CD4-positive, alpha-beta T cell treated with Interleukin-17A for 4 hours (primary cell): ENCODE data around the gene MAML1.
A peak's percentile ranks its signal among the peaks of the same experiment; 100 is the strongest.

Source experiments
- DNase-seq: peaks from one replicate; pipeline ENCODE4 v3.0.0-alpha.2; 2020; ENCODE audit warnings: mixed read lengths

Gene MAML1

DNA sequence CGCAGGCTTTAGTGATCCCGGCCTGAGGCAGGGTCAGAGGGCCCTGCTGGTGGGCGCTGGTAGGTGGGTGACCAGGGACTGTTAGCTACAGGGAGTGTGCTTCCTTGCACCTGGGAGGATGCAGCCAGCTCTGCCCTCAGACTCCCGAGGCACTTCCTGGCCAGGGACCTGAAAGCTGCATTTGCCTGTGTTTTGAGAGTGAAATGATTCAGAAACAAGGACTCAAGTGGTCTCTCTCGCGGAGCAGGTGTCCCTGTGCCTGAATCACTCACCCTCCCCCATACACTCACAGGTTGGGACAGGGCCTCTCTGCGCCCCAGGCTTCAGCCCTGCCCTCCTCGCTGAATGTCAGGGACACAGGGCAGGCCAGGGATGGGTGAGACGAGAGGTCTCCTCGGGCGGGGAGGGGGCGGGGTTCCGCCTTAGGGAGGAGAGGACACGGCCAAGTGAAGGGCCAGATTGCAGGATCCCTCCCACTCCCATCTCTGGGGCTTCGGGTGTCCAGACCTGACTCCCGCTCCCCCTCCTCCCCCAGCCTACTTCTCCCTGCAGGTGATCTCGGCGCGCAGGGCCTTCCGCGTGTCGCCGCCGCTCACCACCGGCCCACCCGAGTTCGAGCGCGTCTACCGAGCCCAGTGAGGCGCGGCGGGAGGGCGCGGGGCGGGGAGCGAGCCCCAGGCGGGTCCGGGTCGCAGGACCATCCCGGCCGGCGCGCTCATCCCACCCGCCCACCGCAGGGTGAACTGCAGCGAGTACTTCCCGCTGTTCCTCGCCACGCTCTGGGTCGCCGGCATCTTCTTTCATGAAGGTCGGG lies 62.6 kb downstream of the MAML1 start:
- DNase-seq = no peak

- DNase-seq = peak; percentile 84
Measured at GRCh38 chr5:179795863-179796833, 63.5 kb downstream of the MAML1 start.

GRCh38 chr5:179796877-179797608 lies 64.4 kb downstream of the MAML1 start:
- DNase-seq = no peak

DNA sequence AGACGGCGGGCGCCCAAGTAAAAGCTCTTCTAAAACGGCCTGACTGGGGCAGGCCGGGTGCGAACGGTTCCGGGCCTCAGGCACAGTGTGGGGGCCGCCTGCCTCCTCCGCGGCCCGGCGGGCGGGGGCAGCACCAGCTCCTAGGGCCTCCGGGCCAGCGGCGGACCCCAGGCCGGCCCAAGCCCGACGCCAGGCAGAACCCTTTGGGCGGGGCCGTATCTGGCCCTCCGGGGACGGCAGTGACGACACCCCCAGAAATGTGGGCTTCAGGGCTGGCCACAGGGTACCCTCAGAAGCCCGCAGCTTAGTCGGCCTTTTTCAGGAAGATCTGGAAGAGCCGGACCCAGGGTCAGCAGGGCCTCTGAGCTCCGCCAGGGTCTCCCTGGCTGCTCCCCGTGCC lies 65.1 kb downstream of the MAML1 start:
- no peak for DNase-seq

DNA sequence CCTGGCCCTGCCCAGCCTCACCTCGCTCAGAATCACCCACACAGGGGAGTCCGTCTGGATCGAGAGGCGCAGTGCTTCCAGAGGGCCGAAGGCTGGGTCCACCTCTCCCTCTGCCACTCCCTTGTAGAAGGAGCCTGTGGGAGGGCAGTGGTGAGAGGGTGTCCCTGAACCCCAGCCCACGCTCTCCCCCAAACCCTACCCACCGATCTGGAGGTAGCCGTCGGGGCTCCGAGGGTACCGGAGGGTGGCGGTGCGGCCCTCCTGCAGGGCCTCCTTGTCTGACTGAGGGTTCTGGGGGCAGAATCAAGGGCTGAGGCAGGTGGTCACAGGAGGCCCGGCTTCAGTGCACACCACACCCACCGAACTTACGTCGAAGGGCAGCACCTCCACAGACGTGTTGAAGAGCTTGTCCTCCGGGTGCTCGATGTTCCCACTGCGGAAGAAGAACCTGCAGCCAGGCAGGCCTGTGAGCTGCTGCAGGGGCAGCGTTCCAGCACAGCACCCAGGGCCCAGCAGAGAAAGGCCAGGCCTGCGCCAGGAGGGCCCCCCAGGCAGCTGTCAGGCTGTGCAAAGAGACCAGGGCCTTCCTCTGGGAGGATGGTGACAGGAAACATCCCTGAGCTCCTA lies 65.6 kb downstream of the MAML1 start:
- no peak for DNase-seq

GRCh38 chr5:179798771-179799643 lies 66.4 kb downstream of the MAML1 start:
- no peak for DNase-seq

- no peak for DNase-seq
Measured at GRCh38 chr5:179799644-179799973, 67.0 kb downstream of the MAML1 start.

GRCh38 chr5:179800071-179800695 lies 67.6 kb downstream of the MAML1 start:
- DNase-seq = no peak

DNA sequence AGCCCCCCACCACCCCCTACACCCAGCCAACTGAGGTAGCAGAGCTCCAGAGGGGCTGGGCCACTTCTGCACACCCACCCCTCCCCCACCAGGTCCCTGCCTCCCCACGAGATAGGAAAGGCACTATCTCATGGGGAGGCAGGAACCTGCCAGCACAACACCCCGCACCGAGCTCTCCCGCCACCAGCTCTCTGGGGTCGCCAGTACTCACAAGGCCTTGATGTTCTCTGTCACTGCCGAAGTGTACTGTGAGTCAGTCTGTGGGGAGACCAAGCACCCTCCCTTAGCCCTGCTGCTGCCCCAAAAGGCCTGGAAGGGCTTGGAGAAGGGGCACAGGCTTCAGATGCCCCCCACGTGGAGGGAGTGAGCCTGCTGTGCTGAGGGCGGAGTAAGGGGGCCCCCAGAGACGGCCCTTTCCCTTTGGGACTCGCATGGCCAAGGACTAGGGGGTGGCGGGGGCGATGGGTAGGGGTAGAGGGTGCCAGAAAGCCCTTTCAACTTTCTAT lies 68.1 kb downstream of the MAML1 start:
- DNase-seq = no peak

- peak; percentile 93 for DNase-seq
Measured at GRCh38 chr5:179801304-179802206, 68.9 kb downstream of the MAML1 start.

GRCh38 chr5:179802207-179802883 lies 69.7 kb downstream of the MAML1 start:
- DNase-seq = no peak

- DNase-seq = no peak
Measured at GRCh38 chr5:179802950-179803562, 70.4 kb downstream of the MAML1 start.

DNA sequence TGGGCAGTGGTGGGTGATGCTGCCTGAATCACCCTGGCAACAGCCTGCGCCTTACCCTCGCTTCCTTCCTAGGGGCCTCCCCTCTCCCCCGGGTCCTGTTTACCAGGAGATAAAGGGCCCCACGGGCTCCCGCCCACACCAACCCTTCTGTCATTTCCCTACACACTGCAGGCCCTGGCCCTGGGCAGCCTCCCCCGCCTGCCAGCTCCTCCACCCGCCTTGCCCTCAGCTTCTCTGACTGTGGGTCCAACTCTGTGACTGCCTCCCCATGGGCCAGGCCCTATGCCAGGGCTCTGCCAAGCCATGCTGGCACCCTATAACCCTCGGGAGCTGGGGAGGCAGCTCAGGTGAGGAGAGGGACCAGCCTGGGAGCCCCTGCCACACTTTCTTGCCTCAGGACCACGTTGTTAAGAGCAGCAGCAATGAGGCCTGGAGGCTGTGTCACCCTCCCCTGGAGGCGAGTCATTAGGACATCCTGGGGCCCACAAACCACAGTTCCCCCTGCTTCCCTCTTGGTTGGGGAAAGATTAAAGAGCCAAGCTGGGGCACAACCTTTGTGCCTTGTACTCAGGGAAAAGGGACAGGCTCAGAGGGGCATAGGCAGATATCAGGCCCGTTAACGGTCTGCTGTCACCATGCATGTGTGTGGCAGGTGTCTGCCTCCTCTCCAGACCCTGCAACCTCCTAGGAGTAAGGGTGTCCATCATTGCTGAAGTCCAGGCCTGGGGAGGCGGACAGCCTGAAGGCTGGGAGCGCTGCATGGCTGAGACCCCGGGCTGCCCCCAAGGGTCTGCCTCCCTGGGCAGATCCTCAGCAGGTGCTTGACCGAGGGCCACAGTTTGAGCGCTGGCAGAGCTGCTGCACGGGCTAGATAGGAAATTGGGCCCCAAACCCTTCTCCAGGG lies 71.3 kb downstream of the MAML1 start:
- peak; percentile 54 for DNase-seq

DNA sequence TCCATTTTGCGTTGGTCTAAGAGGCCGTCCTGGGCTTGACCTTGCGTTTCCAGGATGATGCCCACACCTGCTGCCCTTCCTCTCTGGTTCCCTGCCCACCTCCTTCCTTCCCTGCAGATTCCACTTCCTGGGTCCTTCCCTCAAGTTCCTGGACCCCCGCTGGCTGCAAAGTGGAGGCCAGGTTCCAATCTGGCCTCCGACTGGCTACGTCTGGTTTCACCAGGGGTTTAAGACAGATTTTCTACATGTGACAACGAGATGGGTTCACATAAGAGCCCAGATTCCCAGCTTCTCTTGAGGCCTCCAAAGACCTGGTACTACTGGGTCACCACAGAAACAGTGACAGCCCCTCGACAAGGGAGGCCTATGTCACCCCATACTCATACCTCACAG lies 71.9 kb downstream of the MAML1 start:
- no peak for DNase-seq

- DNase-seq = no peak
Measured at GRCh38 chr5:179805070-179805528, 72.5 kb downstream of the MAML1 start.

GRCh38 chr5:179805529-179806249 lies 73.1 kb downstream of the MAML1 start:
- DNase-seq = peak; percentile 51
